HG02588 (cell line): ENCODE results near the gene GNG10.
A peak's percentile ranks its signal among the peaks of the same experiment; 100 is the strongest.
"Not testable (repeated sequence)": the region's sequence is repeated elsewhere in the genome, so short reads cannot be mapped to it uniquely, and the experiment has no call there.

Source experiments
- ATAC-seq: cut with Tn5 transposase; IDR thresholded peaks from one replicate; pipeline ENCODE4 v1.9.1; 2021; ENCODE audit warnings: mild to moderate bottlenecking, moderate library complexity; ENCODE audit not compliant: unreplicated experiment

Gene GNG10

DNA sequence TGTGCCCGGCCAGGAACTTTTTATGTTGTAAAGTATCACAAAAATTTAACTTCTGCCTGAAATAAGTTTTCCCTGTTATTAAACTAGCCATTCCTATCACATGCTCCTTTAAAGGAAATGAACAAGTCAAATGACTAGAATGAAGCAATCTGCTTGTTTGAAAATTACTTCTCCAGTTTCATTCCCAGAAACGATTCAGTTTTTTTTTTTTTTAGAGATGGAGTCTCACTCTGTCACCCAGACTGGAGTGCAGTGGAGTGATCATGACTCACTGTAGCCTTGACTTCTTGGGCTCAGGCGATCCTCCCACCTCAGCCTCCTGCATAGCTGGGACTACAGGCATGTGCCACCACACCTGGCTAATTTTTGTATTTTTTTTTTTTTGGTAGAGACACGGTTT, 13.3 kb upstream of the GNG10 start:
- no peak for ATAC-seq

GRCh38 chr9:111649016-111649415, 12.4 kb upstream of the GNG10 start:
- ATAC-seq = no peak

- no peak for ATAC-seq
Measured at GRCh38 chr9:111657051-111657450, 4.4 kb upstream of the GNG10 start.

- ATAC-seq = no peak
Measured at GRCh38 chr9:111658943-111659342, 2.5 kb upstream of the GNG10 start.

DNA sequence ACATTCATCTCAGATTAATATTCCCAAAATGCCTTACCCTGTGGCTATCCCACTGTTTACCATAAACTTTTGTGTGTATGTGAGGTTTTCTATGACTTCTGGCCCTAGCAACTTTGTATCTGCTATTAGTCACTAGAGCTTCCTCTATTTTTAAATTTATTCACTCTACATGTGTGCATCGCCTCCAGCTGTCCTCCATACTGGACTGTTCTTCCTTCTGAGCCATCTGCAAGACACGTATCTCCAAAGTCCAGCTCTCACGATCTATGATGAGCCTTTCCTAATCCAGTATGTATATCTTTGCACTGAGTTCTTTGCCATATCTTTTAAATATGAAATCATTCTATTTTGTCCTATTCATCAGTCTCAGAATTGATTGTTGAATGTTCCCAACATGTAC, 1.7 kb upstream of the GNG10 start:
- no peak for ATAC-seq

DNA sequence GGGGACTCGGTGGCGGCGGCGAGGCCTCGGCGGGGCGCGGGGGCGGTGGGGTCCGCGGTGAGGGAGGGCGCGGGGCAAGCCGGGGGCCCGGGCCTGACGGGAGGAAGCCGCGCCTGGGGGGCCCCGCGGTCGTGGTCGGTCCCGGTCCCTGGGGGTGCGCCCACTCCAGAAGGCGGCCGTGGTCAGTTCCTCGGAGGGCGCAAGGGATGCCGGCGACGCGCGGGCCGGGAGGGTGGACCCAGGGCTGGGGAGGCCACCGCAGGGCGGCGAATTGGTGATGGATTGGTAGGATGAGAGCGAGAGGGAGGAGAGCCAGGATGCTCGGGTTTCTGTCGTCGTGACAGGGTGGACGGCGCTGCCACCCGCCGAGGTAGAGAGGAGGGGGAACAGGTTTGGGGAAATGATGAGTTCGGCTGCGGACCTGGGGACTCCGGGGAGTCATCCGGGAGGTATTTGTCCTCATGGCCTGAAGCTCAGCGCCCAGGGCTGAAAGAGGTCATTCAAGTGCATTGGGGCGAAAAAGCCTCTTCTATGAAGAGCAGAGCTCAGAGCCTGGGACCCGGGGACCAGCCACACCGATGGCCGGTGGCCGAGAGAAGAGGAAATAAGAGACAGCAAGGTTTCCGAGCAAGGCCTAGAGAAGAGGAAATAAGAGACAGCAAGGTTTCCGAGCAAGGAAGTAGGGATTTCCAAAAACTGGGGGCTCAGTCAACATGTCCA, 557 bp downstream of the GNG10 start:
- ATAC-seq = peak; percentile 37

DNA sequence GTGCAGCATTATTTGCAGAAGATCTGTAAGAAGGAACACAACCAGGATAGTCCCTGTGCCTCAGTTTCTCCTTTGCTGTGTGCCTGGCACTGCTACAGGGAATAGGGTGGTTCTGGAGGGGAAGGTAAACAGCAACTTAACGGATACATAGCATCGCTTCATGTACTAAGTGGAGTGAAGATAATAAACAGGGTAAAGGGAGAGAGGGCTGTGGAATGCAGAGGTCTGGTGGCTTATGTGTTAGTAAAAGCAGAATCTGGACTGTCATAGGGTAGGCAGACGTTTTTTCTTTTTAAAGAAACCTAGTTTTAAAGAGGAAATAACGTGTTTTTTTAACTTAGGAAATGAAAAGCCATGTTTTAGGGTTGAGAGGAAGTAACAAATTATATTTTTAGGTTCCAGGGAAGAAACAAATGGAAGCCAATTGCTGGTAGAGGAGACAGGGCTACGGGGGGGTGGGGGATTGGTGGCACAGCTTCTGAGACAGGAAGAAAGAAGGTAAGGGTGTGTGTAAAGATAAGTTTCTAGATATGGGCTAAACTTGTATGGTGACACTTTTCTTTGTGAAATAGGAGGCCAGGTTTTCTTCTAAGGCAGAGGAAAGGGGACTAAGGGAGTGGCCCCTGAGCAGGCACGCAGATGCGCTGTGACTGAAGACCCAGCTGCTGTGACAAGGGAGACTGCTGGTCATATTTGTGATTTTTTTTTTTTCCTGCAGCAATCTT, 1.3 kb downstream of the GNG10 start:
- no peak for ATAC-seq

- no peak for ATAC-seq
Measured at GRCh38 chr9:111663301-111663823, 2.0 kb downstream of the GNG10 start.

GRCh38 chr9:111668026-111668573, 6.7 kb downstream of the GNG10 start:
- no peak for ATAC-seq

GRCh38 chr9:111668601-111669000, 7.2 kb downstream of the GNG10 start:
- not testable (repeated sequence) for ATAC-seq

- no peak for ATAC-seq
Measured at GRCh38 chr9:111674319-111674718, 12.9 kb downstream of the GNG10 start.

GRCh38 chr9:111676116-111676515, 14.7 kb downstream of the GNG10 start:
- no peak for ATAC-seq

- no peak for ATAC-seq
Measured at GRCh38 chr9:111678293-111678692, 16.9 kb downstream of the GNG10 start.

DNA sequence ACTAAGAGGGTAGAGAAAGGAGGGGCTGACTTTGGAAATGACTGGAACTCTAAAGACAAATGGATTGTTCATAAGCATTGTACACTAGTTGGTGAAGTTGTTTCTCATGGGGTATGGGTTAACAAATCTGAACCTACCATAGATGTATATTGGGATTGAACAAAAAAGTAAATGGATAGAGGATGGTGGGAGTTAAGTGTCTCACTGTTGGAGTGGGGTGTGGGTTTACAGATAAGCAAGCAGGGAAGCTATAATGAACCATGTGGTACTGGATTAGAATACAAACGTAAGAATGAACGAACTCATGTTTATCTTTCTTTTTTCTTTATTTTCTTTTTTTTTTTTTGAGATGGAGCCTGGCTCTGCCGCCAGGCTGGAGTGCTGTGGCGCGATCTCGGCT, 17.8 kb downstream of the GNG10 start:
- ATAC-seq = no peak

DNA sequence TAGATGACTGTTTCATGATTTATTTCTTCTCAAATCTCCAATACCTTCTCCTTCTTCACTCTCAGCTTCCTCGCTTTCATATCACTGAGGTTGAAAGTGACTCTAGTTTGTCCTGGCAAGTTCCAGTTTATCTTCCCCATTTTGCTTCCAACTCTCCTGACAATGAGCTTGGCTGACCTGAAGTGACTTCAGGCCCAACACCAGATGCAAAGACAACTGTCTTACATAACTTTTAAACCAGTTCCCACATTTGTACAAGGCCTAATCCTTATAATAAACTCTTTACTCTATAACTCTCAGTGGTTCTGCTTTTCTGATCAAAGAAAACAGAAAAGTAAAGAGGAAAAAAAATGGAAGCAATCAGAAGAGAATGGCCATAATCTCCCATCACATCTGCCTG, 22.0 kb downstream of the GNG10 start:
- ATAC-seq = no peak

- ATAC-seq = no peak
Measured at GRCh38 chr9:111691672-111692329, 30.4 kb downstream of the GNG10 start.

GRCh38 chr9:111696796-111697195, 35.4 kb downstream of the GNG10 start:
- ATAC-seq = no peak

DNA sequence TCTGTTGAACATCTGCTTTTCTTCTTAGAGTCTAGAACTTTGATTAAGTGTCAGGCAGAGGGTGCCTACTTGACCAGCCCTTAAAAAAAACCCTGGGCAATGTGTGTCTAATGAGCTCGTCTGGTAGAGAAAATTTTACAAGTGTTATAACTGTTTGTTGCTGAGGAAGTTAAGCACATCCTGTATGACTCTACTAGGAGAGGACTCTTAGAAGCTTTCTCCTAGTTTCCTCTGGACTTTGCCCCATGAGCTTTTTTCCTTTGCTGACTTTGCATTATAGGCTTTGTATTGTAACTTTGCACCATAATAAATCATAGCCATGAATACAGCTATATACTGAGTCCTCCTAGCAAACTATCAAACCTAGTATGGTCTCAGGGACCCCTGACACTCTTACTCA, 39.4 kb downstream of the GNG10 start:
- no peak for ATAC-seq

GRCh38 chr9:111704503-111704902, 43.1 kb downstream of the GNG10 start:
- ATAC-seq = no peak

GRCh38 chr9:111711548-111711947, 50.1 kb downstream of the GNG10 start:
- ATAC-seq = no peak

GRCh38 chr9:111712369-111712768, 51.0 kb downstream of the GNG10 start:
- ATAC-seq = no peak
